HG02678 (cell line): Measurements from ENCODE around the gene ARHGAP5.
A peak's percentile ranks its signal among the peaks of the same experiment; 100 is the strongest.

Experiments used
- ATAC-seq: cut with Tn5 transposase; IDR thresholded peaks from one replicate; pipeline ENCODE4 v1.9.1; 2021; ENCODE audit warnings: mild to moderate bottlenecking, moderate library complexity; ENCODE audit not compliant: unreplicated experiment

Gene ARHGAP5

GRCh38 chr14:32074887-32075572 is 2.1 kb upstream of the ARHGAP5 start:
- ATAC-seq, result no peak

- no peak for ATAC-seq
Measured at GRCh38 chr14:32075672-32076277, 1.3 kb upstream of the ARHGAP5 start.

- ATAC-seq, result peak; percentile 55
Measured at GRCh38 chr14:32076278-32077080, 625 bp upstream of the ARHGAP5 start.

GRCh38 chr14:32078023-32078857 is 1.1 kb downstream of the ARHGAP5 start:
- ATAC-seq, result no peak

GRCh38 chr14:32078858-32079216 is 1.7 kb downstream of the ARHGAP5 start:
- ATAC-seq, result no peak

GRCh38 chr14:32079264-32079663 is 2.2 kb downstream of the ARHGAP5 start:
- no peak for ATAC-seq

- no peak for ATAC-seq
Measured at GRCh38 chr14:32080001-32080510, 3.0 kb downstream of the ARHGAP5 start.

- ATAC-seq, result no peak
Measured at GRCh38 chr14:32081901-32082300, 4.8 kb downstream of the ARHGAP5 start.

GRCh38 chr14:32083315-32083624 is 6.2 kb downstream of the ARHGAP5 start:
- no peak for ATAC-seq

- no peak for ATAC-seq
Measured at GRCh38 chr14:32083789-32084188, 6.7 kb downstream of the ARHGAP5 start.

- no peak for ATAC-seq
Measured at GRCh38 chr14:32085182-32085844, 8.2 kb downstream of the ARHGAP5 start.

GRCh38 chr14:32085845-32086383 is 8.8 kb downstream of the ARHGAP5 start:
- no peak for ATAC-seq

GRCh38 chr14:32087173-32087861 is 10.2 kb downstream of the ARHGAP5 start:
- no peak for ATAC-seq

- no peak for ATAC-seq
Measured at GRCh38 chr14:32087907-32088306, 10.8 kb downstream of the ARHGAP5 start.

GRCh38 chr14:32090686-32091085 is 13.6 kb downstream of the ARHGAP5 start:
- no peak for ATAC-seq

- ATAC-seq, result no peak
Measured at GRCh38 chr14:32099473-32099872, 22.4 kb downstream of the ARHGAP5 start.

GRCh38 chr14:32100175-32100574 is 23.1 kb downstream of the ARHGAP5 start:
- no peak for ATAC-seq

- peak; percentile 80 for ATAC-seq
Measured at GRCh38 chr14:32102152-32102787, 25.2 kb downstream of the ARHGAP5 start.

- ATAC-seq, result no peak
Measured at GRCh38 chr14:32102968-32103367, 25.9 kb downstream of the ARHGAP5 start.
